ENCODE measurements around the gene DEPP1. TPM values are rescaled to one million over a fixed set of nuclear protein-coding genes. Genes with fewer than 3 reads are reported as not detected.

Gene DEPP1
- total and polyA plus RNA-seq, 3 donors from 2014 or later = 29.1 to 84.9 (median 33.1) TPM

GRCh38 chr10:44929356-44930255 lies 49.0 kb downstream of the DEPP1 start:
- H3K27ac ChIP-seq = no peak overlapping the region
- 92 to 93% methylated on average over 7 of the region's 8 CpGs for WGBS, 2 donors
- intact Hi-C loops (cut with DNase I; ENCODE audit: low total_unique reads) = loop anchor here (5.0 kb wide), 1 partner anchor 48 kb away; the partner anchor contains the start of gene DEPP1
- no peak overlapping the region for H3K4me3 ChIP-seq
- H3K4me1 ChIP-seq = no peaks in the 10 kb centered on the region
- H3K27me3 ChIP-seq = no peaks in the 10 kb centered on the region
- DNase-seq = no peak
- no peaks in the 10 kb centered on the region for H3K36me3 ChIP-seq (ENCODE audit: low read depth, missing control alignments)
- no peaks in the 10 kb centered on the region for H3K9me3 ChIP-seq
- no peak for TF ChIP-seq CTCF (IDR thresholded peaks at IDR 0.05)
- TF ChIP-seq POLR2A (IDR thresholded peaks at IDR 0.05) = no peak

DNA sequence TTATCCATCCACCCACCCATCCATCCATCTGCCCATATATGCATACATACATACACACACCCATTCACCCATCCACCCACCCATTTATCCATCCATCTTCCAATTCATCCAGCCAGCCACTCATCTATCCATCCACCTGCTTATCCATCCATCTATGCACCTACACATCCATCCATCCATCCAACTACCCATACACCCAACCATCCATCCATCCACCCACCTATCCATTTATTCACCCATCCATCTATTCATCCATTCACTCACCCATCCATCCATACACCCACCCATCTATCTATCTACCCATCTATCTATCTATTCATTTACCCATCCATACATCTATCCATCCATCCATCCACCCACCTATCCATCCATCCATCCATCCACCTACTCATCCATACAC lies 50.1 kb downstream of the DEPP1 start:
- Histone ChIP-seq H3K9me3 (no peaks in the 10 kb centered on the region), H3K36me3 (ENCODE audit: low read depth, missing control alignments) (no peaks in the 10 kb centered on the region), H3K27me3 (no peaks in the 10 kb centered on the region), H3K4me3 (no peak overlapping the region), H3K4me1 (no peaks in the 10 kb centered on the region), H3K27ac (no peak overlapping the region)
- intact Hi-C loops (cut with DNase I; ENCODE audit: low total_unique reads) = no loop called here
- DNase-seq = no peak
- TF ChIP-seq CTCF (IDR thresholded peaks at IDR 0.05) = no peak
- TF ChIP-seq POLR2A (IDR thresholded peaks at IDR 0.05) = no peak

- no peaks in the 10 kb centered on the region for H3K27me3 ChIP-seq
- no peaks in the 10 kb centered on the region for H3K9me3 ChIP-seq
- no peaks in the 10 kb centered on the region for H3K36me3 ChIP-seq (ENCODE audit: low read depth, missing control alignments)
- peak; percentile 35 for DNase-seq
- H3K4me3 ChIP-seq = no peak overlapping the region
- 77 to 78% methylated on average over 2 of the region's 2 CpGs for WGBS, 2 donors
- intact Hi-C loops (cut with DNase I; ENCODE audit: low total_unique reads) = no loop called here
- no peaks in the 10 kb centered on the region for H3K4me1 ChIP-seq
- no peak overlapping the region for H3K27ac ChIP-seq
- TF ChIP-seq POLR2A (IDR thresholded peaks at IDR 0.05) (no peak), CTCF (IDR thresholded peaks at IDR 0.05) (no peak)
Measured at GRCh38 chr10:44927352-44927751, 51.3 kb downstream of the DEPP1 start.

- Histone ChIP-seq H3K27me3 (no peaks in the 10 kb centered on the region), H3K4me1 (no peaks in the 10 kb centered on the region), H3K4me3 (no peak overlapping the region), H3K27ac (no peak overlapping the region), H3K9me3 (no peaks in the 10 kb centered on the region), H3K36me3 (ENCODE audit: low read depth, missing control alignments) (no peaks in the 10 kb centered on the region)
- intact Hi-C loops (cut with DNase I; ENCODE audit: low total_unique reads) = no loop called here
- TF ChIP-seq CTCF (IDR thresholded peaks at IDR 0.05) (no peak), POLR2A (IDR thresholded peaks at IDR 0.05) (no peak)
- no peak for DNase-seq
- 72 to 89% methylated on average over 5 to 10 of the region's 10 CpGs for WGBS, 2 donors
Measured at GRCh38 chr10:44926751-44927351, 51.8 kb downstream of the DEPP1 start.

Other genes with a start within 250 kb of the DEPP1 start
- gene TMEM72, start 67.5 kb downstream of the DEPP1 start, total RNA-seq = 1 to 10 TPM; 1.5 to 8.7 TPM
- 3.0 TPM for gene TMEM72, start 67.5 kb downstream of the DEPP1 start, polyA plus RNA-seq (ENCODE audit: insufficient read depth, low read depth, low replicate concordance)
- 10 to 100 TPM; 53.1 to 68.1 TPM for gene RASSF4, start 19.0 kb downstream of the DEPP1 start, total RNA-seq
- 28.2 TPM for gene RASSF4, start 19.0 kb downstream of the DEPP1 start, polyA plus RNA-seq (ENCODE audit: insufficient read depth, low read depth, low replicate concordance)
- gene ZNF22, start 22.1 kb upstream of the DEPP1 start, total RNA-seq = 10 to 100 TPM; 12.6 TPM
- gene ZNF22, start 22.1 kb upstream of the DEPP1 start, polyA plus RNA-seq (ENCODE audit: insufficient read depth, low read depth, low replicate concordance) = 12.6 TPM